ENCODE results near the gene CSNK1A1.

GRCh38 chr5:149583394-149583793 lies 32.2 kb upstream of the CSNK1A1 start:
- TF ChIP-seq CTCF (conservative IDR thresholded peaks at IDR 0.05): no peak
- TF ChIP-seq EZH2 (IDR thresholded peaks at IDR 0.05; ENCODE audit: low read depth): no peak
